HG02678 (cell line): Measurements from ENCODE around the gene ZDHHC8.

ENCODE experiments used
- ATAC-seq: cut with Tn5 transposase; IDR thresholded peaks from one replicate; pipeline ENCODE4 v1.9.1; 2021; ENCODE audit warnings: mild to moderate bottlenecking, moderate library complexity; ENCODE audit not compliant: unreplicated experiment

ZDHHC8 gene

DNA sequence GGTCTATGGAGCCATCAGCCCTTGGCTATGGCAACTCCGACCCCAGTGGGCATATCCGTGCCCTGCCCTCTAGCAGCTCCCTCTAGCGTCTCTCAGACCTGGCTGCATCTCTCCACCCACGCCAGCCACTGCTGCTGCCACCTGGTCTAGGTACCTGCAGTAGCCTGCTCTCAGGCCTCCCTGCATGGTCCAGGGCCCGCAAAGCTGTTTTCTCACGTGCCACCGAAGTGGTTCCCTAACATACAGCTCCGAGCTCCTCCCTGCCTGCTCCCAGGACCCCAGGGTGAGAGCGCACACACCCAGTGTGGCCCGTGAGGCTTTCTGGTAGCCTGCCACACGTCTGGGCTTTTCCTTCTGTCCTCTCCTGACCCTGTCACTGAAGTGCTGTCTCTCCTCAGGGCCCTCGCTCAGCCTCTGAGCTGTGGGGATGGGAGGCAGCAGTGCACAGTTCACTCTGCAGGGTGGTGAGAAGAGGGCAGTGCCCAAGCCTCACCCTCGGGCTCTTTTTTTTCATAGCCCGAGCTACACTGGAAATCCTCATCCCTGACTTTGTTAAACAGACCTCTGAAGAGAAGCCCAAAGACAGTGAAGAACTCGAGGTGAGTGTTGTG lies 37.3 kb upstream of the ZDHHC8 start:
- ATAC-seq = no peak

DNA sequence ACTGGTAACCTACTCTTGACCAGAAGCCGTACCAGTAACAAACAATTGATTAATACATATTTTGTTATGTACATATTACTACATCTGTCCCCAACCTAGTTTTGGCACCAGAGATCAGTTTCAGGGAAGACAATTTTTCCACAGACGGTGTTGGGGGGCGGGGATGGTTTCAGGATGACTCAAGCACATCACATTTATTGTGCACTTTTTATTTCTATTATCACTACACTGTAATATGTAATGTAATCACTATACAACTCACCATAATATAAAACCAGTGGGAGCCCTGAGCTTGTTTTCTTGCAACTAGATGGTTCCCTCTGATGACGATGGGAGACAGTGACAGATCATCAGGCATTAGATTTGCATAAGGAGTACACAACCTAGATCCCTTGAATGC lies 36.1 kb upstream of the ZDHHC8 start:
- no peak for ATAC-seq

DNA sequence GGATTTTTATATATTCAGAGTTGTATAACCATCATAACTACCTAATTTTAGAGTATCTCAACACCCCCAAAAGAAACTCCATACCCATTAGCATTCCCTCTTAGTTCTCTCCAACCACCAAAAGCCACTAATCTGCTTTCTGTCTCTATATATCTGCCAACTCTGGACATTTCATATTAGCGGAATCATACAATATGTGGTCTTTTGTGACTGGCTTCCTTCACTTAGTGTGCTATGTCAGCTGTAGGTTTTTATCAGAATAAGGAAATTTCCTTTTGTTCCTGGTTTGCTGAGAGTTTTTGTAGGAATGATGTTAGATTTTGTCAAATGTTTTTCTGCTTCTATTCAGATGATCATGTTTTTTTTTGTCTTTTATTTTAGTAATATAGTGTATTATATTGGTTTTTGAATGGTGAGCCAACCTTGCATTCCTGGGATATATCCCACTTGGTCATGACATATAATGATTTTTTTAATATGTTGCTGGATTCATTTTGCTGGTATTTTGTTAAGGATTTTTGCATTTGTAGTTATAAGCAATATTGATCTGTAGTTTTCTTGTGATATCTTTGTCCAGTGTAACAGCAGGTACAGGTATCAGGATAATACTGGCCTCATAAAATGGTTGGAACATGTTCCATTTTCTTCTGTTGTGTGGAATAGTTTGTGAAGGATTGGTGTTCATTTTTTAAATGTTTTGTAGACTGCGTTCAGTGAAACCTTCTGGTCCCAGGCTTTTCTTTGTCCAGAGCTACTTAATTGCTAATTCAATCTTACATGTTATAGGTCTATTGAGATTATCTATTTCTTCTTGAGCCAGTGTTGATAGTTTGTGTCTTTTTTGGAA lies 34.8 kb upstream of the ZDHHC8 start:
- ATAC-seq = no peak

DNA sequence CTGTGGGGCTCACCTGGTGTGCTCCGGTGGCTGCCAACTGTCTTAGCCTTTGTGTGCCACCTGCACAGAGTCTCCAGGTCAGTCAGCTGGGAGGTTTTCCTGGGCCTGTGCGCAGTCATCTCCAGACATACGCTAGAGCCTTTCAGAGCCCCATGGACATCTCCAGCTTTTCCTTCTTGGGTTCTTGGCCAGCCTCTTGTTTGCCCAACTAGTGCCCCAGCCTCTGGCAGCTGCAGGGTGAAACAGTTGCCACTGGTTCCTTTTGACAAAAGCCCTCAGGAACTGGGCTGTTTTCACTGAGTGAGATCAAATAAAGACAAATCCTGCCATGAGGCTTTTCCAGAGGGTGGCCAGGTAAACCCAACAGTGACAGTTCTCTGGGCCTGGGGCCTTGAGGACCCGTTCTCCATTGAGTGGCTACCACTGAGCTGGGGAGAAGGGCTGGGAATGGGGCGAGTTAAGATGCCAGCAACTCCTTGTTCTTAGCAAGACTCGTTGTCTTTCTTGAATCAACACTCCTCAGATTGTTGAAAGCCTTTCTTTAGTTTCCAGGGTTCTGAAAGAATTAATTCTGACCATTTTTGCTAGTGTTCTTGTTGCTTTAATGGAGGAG lies 32.4 kb upstream of the ZDHHC8 start:
- no peak for ATAC-seq

DNA sequence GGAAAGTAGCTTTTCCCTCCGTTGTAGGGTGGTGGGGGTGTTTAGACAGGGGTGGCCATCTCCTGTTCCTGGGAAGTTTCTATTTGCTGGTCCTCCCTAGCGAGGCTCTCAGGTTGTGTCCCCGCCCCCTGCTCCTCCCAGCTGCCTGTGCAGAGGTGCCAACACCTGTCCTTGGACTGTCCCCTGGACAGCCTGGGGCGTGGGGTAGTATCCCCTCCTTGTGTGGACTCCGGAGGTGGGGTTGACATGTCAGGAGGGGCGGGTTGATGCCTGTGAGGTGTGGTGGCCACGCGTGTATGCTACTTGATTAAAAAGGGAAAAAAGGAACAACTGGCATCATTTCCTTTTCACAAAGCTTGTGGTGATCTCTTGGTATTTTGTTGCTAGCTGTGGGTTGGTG lies 30.0 kb upstream of the ZDHHC8 start:
- ATAC-seq = no peak

DNA sequence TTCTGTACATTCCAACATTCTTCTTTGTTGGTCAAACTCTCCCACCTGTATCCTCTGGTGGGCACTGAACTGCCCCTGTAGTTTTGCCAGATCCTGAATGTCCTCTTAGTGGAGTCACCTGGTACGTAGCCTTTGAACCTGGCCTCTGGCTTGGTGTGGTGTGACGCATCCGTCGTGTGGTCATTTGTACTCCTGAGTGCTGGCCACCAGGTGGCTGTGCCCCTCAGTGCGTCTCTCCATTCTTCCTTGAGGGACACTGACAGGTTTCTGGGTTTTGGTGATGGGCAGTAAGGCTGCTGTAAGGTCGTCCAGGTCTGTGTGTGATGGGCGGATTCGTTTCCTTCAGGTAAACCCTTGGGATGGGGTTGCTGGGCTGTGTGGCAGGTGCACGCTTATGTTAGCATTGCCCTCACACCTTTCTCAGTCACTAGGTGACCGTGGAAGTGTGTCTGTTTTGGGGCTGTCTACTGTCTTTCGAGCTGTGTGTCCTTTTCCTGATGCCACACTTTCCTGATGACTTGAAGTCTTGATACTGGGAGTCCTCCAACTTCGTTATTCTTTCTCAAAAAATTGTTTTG lies 29.3 kb upstream of the ZDHHC8 start:
- no peak for ATAC-seq

DNA sequence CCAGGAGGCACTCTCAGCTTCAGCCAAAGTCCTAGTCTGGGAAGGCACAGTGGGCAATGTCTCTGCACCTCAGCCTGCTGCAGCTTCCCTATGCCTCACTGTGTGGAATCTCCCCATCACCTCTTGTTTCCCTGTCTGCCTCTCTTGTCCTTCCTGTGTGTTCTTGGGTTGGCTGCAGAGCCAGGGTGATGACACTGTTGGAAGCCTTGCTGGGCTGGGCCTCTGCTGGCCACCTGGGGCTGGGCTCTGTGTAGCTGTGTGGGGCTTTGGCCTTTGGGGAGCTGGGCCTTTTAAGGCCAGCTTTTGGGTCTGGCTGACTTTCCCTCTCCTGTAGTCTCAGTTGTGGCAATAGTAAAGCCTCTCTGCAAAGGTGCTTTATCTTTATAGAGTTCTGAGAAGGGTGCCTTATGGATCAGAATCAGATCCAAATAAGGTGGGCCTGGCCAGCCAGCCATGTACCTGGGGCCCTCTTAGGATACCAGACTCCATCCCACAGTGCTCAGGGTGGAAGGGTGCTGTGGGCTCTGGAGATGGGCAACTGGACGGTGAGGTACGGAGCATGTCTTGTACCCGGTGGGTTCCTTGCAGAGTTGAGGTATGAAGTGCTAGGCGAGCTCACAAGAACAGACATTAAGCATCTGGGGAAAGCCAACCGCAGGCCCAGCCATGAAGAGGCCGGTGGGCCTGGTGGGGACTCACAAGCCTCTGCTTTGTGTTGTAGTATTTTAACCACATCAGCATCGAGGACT lies 26.0 kb upstream of the ZDHHC8 start:
- no peak for ATAC-seq

DNA sequence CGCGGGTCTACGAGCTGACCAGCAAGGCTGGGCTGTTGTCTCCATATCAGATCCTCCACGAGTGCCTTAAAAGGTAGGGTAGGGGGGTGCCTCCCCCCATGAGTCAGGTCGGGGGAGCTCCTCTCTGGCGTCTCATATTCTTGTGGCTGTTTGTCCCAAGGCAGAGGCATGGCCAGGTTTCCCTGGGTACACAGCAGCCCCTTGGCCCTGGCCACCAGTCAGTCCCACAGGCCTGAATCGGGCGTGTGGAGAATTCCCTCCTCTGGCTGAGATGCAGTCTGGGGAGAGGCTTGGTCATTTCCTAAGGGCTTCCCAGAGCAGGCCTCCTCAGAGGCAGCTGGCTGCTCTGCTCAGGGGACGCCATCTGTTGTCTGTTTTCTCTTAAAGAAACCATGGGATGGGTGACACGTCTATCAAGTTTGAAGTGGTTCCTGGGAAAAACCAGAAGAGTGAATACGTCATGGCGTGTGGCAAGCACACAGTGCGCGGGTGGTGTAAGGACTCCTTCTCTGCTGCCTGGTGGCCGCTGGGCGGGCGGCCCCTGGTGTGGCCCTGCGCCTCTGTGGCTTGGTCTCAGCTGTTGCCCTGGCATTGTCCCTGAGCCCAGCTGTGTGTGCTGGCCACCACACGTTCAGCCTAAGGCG lies 25.3 kb upstream of the ZDHHC8 start:
- no peak for ATAC-seq

DNA sequence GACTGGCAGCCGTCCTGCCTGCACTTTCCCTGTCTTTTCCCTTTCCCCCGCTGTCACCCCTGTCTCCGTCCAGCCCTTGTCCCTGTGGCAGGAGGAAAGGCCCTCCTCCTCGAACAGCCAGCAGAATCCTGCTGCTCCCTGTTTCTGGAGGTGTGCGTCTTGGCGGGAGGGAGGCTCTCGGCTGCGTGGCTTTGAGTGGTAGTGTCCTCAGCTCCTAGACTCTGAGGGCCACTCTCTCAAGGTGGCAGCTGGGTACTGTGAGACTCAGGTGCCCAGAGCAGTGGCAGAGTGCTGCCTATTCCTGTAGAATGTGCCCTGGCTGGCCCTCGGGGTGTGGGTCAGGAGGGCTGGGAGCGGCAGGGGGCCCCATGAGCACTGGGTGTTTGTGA lies 24.8 kb upstream of the ZDHHC8 start:
- ATAC-seq = no peak

DNA sequence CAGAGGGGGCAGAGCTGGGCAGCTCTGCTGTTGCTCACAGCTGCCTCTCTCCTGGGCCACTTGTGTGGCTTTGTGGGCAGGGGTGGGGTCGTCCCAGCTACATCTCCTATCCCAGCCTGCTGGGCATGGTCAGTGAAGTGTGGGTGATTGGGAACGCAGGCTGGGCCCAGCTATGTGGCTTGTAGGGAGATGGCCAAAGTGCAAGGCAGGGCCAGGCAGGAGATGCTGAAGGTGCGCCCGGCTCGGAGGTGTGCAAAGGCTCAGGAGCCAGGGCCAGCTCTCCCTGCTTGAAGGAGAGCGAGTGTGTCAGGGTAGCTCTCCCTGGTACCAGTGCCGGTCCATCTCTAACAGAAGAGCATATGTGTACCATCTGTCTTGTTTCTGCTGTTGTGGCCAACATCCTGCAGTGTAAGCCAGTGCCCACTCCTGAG lies 24.1 kb upstream of the ZDHHC8 start:
- ATAC-seq = no peak

DNA sequence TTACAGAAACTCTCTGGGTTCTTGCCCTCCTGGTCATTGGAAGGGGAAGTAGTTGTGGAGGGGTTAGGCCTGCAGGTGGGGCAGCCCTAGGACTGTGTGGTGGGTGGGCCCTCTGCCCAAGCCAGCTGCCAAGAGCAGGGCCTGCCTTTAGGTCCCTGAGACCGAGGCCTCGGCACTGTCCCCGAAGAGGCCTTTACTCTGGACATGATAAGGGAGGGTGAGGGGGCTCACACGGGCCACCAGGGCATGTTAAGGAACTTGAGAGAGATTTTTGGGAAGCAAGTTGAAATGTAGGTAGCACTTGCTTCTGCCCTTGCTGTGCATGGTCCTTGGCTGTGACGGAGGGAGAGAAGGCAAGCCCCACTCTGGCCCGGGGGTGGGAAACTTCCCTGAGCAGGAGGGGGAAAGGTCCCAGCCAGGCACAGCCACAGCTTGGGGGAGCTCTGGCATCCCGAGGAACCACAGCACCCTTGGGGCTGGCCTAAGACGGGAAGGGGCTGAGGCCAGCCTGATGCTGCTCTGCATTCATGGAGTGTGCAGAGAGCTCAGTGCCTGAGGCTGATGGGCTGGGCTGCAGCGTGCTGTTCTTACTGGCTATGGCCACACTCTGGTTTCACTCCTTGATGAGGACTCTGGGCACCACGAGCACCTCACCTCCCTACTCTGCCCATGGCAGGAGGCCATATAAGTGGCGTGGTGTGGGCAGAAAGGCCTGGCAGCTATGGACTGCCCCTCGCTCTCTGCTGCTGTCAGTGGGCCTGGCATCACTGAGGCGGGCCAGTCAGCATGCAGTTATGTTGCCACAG lies 23.4 kb upstream of the ZDHHC8 start:
- no peak for ATAC-seq

DNA sequence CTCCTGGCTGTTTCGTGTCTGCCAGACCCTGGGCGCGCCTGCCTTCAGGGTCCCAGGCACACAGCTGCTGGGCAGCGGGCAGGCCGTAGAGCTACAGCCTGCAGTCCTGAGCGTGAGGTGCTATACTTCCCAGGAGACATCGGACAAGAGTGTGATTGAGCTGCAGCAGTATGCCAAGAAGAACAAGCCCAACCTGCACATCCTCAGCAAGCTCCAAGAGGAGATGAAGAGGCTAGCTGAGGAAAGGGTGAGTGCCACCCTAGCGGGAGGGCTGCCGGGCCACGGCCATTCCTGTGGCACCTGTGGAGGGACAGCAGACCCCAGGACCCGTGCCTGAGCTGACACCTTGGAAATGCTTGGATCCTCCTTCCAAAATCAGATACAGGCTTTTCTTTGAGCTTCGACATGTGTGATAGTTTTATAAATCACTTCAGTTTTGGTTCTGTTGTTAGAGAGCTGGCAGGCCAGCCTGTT lies 22.8 kb upstream of the ZDHHC8 start:
- ATAC-seq = no peak

DNA sequence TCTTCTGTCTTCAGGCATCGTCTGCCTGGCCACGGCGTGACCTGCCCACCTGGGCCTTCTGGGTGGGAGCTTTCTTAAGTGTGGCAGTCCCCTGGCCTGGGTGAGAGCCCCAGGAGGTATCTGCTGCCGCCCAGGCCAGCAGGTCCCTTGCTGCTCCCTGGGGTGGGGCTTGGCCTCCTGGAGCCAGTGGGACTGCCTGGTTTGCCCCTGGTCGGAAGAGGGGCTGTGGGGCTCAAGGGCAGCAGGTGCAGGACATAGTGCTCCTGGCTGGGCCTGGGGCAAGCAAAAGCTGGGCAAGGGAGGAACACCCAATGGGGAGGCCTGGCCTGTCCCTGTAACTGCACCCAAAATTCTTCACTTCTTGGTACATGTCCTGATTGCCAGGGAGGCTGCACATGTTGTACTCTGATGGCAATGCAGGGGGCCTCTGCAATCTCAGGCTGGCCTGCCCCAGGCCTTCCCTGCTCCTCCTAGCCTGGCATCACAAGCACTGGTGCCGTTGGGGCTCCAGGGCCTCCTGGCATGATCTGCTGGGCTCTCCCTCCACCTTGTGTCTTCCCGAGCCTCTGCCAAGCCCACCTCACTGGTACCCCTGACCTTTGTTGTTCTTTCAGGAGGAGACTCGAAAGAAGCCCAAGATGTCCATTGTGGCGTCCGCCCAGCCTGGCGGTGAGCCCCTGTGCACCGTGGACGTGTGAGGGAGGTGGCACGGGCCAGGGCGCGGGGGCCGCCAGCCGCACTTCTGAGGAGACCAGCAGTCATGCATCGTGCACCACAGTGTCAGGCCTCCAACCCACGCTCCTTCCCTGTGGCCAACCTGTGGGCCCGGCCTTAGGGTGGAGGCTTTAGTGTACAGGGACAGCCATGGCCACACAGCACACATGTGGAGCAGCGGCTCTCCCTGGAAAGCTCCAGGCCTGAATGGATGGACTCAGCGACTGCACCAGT lies 21.9 kb upstream of the ZDHHC8 start:
- no peak for ATAC-seq

DNA sequence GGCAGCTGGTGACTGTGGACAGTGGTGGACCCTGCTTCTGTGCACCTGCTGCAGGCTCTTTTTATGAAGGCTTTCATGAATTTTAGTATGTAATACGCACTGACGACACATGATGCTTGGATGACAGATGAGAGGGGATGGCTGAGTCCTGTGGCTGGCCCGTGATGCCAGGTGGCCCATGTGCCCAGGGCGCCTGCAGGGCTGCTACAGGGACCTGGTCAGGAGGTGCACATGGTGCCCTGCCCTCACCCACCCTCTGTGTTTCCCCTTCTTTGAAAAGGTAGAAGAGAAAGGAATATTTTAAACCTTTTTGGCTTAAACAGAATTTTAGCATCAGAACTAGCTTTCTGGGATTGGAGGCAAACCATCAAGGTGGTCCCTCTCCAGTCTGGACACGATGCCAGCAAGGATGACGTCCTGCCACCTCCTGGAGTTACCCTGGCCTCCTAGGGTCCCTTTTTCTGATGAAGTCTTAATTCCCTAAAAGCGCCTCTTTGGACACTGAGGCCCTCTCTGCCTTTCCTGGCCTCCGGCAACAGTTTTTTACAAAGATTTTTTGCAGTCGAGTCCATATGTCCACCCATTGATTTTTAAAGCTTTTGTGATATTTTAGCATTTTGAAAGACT lies 21.1 kb upstream of the ZDHHC8 start:
- no peak for ATAC-seq

DNA sequence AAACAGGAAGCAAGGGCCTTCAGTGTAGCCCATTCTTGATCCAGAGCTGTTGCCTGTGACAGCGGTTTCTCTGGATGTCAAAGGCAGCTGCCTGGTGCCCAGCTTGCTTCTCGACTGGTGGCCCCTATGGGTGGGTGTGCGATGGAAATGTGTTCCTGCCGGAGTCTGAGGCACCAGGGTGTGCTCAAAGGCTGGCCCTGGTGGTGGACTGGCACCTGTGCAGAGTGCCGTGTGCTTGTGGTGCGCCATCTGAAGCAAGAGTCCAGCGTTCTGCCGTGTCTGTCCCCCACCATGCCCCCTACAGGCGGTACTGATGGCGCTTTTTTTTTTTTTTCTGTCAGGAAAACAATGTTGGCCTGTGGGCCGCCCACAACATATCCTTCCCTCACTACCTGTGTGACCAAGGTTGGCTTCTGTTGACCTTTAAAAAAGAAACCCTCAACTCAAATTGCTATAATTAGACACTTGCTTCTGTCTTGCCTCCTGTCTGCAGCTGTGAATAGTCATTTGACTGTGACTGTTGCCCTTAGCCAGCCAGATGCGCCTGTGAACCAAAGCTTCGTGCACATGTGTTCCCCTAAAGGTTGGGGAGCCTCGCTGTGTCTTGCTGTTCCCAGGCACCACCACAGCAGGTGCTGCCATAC lies 20.4 kb upstream of the ZDHHC8 start:
- no peak for ATAC-seq

DNA sequence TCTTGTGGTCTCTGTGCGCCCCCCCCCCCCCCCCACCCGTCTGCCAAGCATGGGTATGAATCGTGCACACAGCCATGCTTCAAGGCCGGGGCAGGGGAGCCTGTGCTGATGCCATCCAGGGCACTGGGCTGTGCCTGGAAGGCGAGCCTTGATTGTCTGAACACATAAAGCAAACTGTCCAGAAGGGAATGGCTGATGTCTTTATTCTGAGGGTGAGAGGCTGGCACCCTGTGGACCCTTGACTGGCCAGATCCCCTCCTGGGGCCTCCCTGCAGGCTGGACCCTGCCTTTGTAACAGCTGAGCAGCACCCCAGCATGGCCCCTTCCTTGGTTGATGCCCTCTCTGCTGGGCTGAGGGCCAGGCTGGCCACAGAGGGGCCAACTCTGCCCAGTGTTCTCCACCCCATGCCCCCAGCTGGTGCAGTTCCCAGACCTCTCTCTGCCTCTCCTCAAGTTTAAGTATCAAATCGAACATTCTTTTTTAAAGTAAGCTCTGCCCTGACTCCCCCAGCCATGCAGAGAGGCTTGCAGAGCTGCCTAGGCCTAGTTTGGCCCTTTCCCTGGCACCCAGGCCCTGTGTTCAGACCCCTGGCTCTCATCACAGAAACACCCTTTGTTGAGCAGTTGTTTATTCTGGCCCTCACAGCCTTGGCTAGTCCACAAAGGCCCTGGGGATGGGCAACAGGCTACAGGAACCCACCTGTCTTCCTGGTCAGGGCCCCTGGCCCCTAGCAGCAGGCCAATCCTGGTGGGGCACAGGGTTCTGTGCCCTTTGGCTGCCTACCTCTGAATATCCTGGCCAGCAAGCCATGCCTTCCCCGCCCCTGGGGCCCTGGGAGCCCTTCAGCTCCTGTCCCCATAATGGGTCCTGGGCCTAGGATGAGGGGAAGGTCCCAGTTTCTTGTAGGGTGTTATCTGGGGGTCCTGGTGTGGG lies 19.6 kb upstream of the ZDHHC8 start:
- no peak for ATAC-seq
